ENCODE measurements around the gene AFAP1.

GRCh38 chr4:7810783-7811535 is 128.7 kb downstream of the AFAP1 start:
- no peak for TF ChIP-seq CTCF (IDR thresholded peaks at IDR 0.05)
- TF ChIP-seq POLR2A (IDR thresholded peaks at IDR 0.05): no peak
